Tibial nerve (tissue), 4 donors: Measurements from ENCODE around the gene B4GALT2. TPM values are rescaled to one million over a fixed set of nuclear protein-coding genes. Genes with fewer than 3 reads are reported as not detected.
A peak's percentile ranks its signal among the peaks of the same experiment; 100 is the strongest.

Experiments
- DNase-seq, 2 donors: peaks; one replicate each; pipeline ENCODE4 v3.0.0-alpha.2; 2019; ENCODE audit warnings: low spot score in 2 of 2
- H3K27ac ChIP-seq, 4 donors: fragments of 200-600 bp; sonication (generic) in 3 of 4; one replicate each; pipeline ENCODE4 v1.5.1; 2017 to 2019; ENCODE audit warnings: mild to moderate bottlenecking in 1 of 4
- H3K27me3 ChIP-seq, 2 donors: fragments of 200-600 bp; sonication (generic) in 1 of 2; one replicate each; pipeline versions ENCODE4 v1.5.1 to v1.6.0; 2017 to 2019
- H3K36me3 ChIP-seq, 3 donors: fragments of 200-600 bp; sonication (generic); one replicate each; pipeline ENCODE4 v1.5.1; 2018 to 2019
- H3K4me1 ChIP-seq, 4 donors: fragments of 200-600 bp; sonication (generic) in 3 of 4; one replicate each; pipeline ENCODE4 v1.5.1; 2017 to 2019
- H3K4me3 ChIP-seq, 4 donors: fragments of 200-600 bp; sonication (generic) in 3 of 4; one replicate each; pipeline ENCODE4 v1.5.1; 2017 to 2019; ENCODE audit warnings: mild to moderate bottlenecking in 1 of 4, moderate library complexity in 1 of 4
- H3K9me3 ChIP-seq, 4 donors: fragments of 200-600 bp; sonication (generic) in 3 of 4; one replicate each; pipeline ENCODE4 v1.5.1; 2017 to 2019
- EP300 ChIP-seq, 2 donors: sonication (generic); formaldehyde crosslinking; IDR thresholded peaks; one replicate each; pipeline ENCODE4 v1.6.1; 2017; ENCODE audit warnings: antibody characterized with exemption in 2 of 2, mild to moderate bottlenecking in 1 of 2
- POLR2A ChIP-seq, 2 donors: fragments of 450-650 bp; IDR thresholded peaks; one replicate each; pipeline ENCODE4 v1.6.1; 2017; ENCODE audit warnings: antibody characterized with exemption in 2 of 2, mild to moderate bottlenecking in 2 of 2, moderate library complexity in 2 of 2
- WGBS, 2 donors: methylation state at CpG; one replicate each; pipeline ENCODE4 v1.1.5; 2018; 5-methylcytosine and 5-hydroxymethylcytosine counted together
- total RNA-seq, 4 donors: library from RNA; depleted of rRNA; stranded (reverse); fragments of >200 nt; gene quantifications; one replicate each; pipeline ENCODE4 v1.1.0, GENCODE V29; 2016
- TF ChIP-seq, protein P1 (sequence below), 5 experiments: fragments of 200-600 bp in 3 of 5; fragments of 450-650 bp in 2 of 5; sonication (generic) in 3 of 5; IDR thresholded peaks; one replicate each; pipeline ENCODE4 v1.5.1; 2016 to 2019; ENCODE audit warnings: antibody characterized with exemption in 5 of 5, mild to moderate bottlenecking in 3 of 5, moderate library complexity in 2 of 5

The B4GALT2 gene
- total RNA-seq, 4 donors from 2014 or later = 15.5 to 49.8 (median 21.1) TPM

DNA sequence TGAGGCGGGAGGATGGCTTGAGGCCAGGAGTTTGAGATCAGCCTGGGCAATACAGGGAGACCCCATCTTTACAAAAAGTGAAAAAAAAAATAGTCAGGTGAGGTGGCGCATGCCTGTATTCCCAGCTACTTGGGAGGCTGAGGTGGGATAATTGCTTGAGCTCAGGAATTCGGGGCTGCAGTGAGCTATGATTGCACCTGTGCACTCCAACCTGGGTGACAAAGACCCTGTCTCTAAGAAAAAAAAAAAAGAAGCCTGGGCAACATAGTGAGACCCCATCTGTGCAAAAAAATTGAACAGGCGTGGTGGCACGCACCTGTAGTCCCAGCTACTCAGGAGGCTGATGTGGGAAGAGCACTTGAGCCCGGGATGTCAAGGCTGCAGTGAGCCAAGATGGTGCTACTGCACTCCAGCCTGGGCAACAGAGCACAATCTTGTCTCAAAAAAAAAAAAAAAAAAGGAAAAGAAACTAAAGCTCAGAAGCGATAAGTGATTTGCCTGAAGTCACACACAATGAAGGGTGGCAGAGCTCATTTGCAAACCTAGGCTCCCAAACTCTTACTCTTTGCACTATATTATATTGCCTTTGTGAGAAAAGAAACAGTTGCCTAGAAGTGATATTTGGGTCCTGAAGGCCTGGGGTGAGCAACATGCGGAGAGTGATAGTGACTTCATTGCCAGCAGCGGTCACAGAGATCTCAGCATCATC, 14.3 kb downstream of the B4GALT2 start:
- TF ChIP-seq POLR2A (IDR thresholded peaks at IDR 0.05) = no peak
- TF ChIP-seq, protein P1, sequence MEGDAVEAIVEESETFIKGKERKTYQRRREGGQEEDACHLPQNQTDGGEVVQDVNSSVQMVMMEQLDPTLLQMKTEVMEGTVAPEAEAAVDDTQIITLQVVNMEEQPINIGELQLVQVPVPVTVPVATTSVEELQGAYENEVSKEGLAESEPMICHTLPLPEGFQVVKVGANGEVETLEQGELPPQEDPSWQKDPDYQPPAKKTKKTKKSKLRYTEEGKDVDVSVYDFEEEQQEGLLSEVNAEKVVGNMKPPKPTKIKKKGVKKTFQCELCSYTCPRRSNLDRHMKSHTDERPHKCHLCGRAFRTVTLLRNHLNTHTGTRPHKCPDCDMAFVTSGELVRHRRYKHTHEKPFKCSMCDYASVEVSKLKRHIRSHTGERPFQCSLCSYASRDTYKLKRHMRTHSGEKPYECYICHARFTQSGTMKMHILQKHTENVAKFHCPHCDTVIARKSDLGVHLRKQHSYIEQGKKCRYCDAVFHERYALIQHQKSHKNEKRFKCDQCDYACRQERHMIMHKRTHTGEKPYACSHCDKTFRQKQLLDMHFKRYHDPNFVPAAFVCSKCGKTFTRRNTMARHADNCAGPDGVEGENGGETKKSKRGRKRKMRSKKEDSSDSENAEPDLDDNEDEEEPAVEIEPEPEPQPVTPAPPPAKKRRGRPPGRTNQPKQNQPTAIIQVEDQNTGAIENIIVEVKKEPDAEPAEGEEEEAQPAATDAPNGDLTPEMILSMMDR (IDR thresholded peaks at IDR 0.05) = no peak
- TF ChIP-seq EP300 (IDR thresholded peaks at IDR 0.05) = no peak
- no peak for DNase-seq
- 91 to 94% methylated on average over 9 of the region's 9 CpGs for WGBS, 2 donors

DNA sequence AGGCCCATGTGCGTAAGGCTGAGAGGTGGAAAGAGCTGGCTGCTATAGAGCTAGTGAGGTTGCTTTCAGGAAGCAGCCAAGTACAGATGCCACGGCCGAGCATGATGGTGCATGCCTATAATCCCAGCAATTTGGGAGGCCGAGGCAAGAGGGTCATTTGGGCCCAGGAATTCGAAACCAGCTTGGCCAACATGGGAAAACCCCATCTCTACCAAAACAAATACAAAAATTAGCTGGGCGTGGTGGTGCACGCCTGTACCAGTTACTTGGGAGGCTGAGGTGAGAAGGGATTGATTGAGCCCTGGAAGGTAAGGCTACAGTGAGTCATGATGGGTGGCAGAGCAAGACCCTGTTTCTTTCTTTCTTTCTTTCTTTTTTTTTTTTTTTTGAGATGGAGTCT, 15.1 kb downstream of the B4GALT2 start:
- H3K9me3 ChIP-seq = no peaks in the 10 kb centered on the region
- H3K4me1 ChIP-seq = peaks cover 0 to 37% (median 17%) of the 10 kb centered on the region in 4 donors
- no peaks in the 10 kb centered on the region for H3K27me3 ChIP-seq
- 81 to 100% methylated on average over 7 of the region's 7 CpGs for WGBS, 2 donors
- H3K36me3 ChIP-seq = no peaks in the 10 kb centered on the region
- no peak overlapping the region for H3K4me3 ChIP-seq
- no peak overlapping the region for H3K27ac ChIP-seq
- TF ChIP-seq EP300 (IDR thresholded peaks at IDR 0.05) (no peak), POLR2A (IDR thresholded peaks at IDR 0.05) (no peak)
- TF ChIP-seq, protein P1 (IDR thresholded peaks at IDR 0.05) = no peak
- DNase-seq = no peak

More for the DNA sequence above, 14.3 kb downstream of the B4GALT2 start:
- no peak overlapping the region for H3K4me3 ChIP-seq
- no peak overlapping the region for H3K27ac ChIP-seq
- H3K36me3 ChIP-seq = no peaks in the 10 kb centered on the region
- no peaks in the 10 kb centered on the region for H3K9me3 ChIP-seq
- H3K27me3 ChIP-seq = no peaks in the 10 kb centered on the region
- peaks cover 0 to 37% (median 17%) of the 10 kb centered on the region in 4 donors for H3K4me1 ChIP-seq

DNA sequence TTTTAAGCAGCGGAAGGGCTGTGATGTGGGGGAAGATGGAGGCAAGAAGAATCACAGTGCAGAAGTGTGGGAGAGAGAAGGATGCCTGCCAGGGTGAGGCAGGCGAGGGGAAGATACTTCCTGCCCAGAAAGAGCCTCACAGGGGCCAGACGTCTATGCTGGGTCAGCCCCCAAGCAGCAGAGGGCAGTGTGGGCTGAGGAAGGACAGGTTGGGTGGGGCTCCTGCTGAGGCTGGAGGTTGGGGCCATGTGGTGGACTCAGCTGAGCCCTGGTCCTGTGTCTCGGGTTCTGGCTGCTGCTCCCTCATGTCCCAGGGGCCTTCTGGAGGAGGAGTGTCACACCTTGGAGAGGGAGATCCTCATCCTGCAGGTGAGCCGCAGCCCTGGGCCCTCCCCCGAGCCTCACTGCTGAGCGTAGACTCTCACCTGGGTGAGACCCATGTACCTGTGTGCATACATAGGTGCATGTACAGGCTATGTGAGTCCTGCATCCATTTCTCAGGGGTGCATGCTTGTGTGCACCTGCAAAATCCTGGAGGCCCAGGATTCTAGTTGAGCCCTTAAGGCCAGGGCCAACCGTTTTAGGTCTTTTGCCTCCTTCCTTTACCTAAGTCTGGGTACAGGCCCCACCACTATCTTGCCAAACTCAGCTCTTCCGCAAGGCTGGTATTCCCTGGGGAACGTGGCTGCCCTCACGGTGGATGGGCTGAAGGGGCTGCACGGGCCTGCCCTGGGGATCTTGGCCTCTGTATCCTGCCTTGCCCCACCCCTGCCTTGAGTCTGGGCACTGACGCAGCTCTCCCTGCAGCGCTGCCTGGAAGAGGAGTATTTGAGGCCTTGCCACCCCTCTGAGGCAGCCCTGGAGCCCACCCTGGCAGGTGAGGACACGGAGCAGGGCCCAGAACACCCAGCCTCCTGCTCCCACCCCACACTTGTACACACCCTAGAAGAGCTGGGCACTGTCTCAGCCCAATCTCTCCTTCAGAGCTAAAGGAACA, 16.1 kb downstream of the B4GALT2 start:
- TF ChIP-seq, protein P1 (IDR thresholded peaks at IDR 0.05) = no peak
- TF ChIP-seq POLR2A (IDR thresholded peaks at IDR 0.05) (no peak), EP300 (IDR thresholded peaks at IDR 0.05) (no peak)
- Histone ChIP-seq H3K36me3 (peaks cover 0 to 2% (median 0%) of the 10 kb centered on the region in 3 donors), H3K9me3 (no peaks in the 10 kb centered on the region), H3K4me3 (no peak overlapping the region), H3K27me3 (no peaks in the 10 kb centered on the region), H3K4me1 (peaks cover 0 to 37% (median 17%) of the 10 kb centered on the region in 4 donors), H3K27ac (no peak overlapping the region)
- DNase-seq = no peak
- 72 to 77% methylated on average over 13 to 14 of the region's 15 CpGs for WGBS, 2 donors

DNA sequence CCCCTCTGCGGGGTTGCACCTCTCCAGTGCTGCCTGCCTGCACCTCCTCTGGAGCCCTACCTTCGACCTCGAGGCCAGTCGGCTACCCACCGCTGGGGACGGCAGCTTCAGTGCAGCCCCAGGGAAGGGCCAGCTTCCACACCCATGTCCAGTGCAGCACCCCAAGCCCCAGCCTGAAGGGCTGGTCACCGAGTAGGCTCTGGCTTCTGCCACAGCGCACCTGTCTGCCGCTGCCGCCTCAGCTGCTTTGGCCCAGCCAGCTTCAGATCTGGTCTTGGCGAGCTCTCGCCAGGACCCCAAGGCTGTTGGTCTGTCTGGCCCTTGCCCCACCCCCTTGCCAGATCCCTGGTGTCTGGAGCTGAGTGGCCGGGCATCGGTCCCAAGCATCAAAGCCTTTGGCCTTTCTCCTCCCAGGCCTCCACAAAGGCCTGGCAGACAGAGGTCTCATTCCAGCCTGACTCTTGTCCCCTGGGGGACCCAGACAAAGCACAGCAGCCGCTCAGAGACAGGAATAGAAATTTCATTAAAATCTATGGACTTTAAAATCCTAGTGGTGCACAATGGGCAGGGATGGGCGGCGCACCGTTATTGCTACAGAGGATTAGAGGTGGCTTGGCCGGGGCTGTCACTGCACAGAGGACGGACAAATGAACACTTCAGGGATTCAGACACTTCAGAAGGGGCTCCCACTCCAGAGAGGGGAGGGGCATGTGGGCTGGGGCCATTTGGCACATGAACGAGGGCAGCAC, 17.1 kb downstream of the B4GALT2 start:
- H3K9me3 ChIP-seq = no peaks in the 10 kb centered on the region
- H3K4me1 ChIP-seq = peaks cover 0 to 31% (median 10%) of the 10 kb centered on the region in 4 donors
- H3K36me3 ChIP-seq = peaks cover 0 to 12% (median 0%) of the 10 kb centered on the region in 3 donors
- H3K27ac ChIP-seq = peak overlapping the region in 1 of 4 donors; percentile 27
- WGBS, 2 donors = 53 to 62% methylated on average over 14 to 15 of the region's 21 CpGs
- no peak for DNase-seq
- H3K4me3 ChIP-seq = no peak overlapping the region
- TF ChIP-seq EP300 (IDR thresholded peaks at IDR 0.05) (no peak), POLR2A (IDR thresholded peaks at IDR 0.05) (no peak)
- TF ChIP-seq, protein P1 (IDR thresholded peaks at IDR 0.05) = no peak
- no peaks in the 10 kb centered on the region for H3K27me3 ChIP-seq
